GM10248 (cell line): ENCODE data around the gene BRAP.
"Not testable (repeated sequence)": the region's sequence is repeated elsewhere in the genome, so short reads cannot be mapped to it uniquely, and the experiment has no call there.

Source experiments
- CTCF ChIA-PET: fragments of 300-600 bp; sonication (Branson Sonifier 250); formaldehyde crosslinking; extraction: SDS; loops from one replicate; lab custom pipeline; 2021; ENCODE audit warnings: antibody characterized with exemption; lab: Yijun Ruan, JAX
- POLR2A ChIA-PET: fragments of 350-650 bp; sonication (Branson Sonifier 250); formaldehyde crosslinking; extraction: SDS; loops from one replicate; lab custom pipeline; 2020; ENCODE audit warnings: antibody characterized with exemption; lab: Yijun Ruan, JAX
- DNase-seq: peaks from one replicate; pipeline ENCODE4 v3.0.0; 2012; ENCODE audit errors: extremely low spot score
- TF ChIP-seq, protein P1 (sequence below): IDR thresholded peaks from 2 replicates; pipeline ENCODE4 v1.5.1; 2012; ENCODE audit warnings: mild to moderate bottlenecking, low read depth; ENCODE audit errors: extremely low read depth, missing control alignments, control extremely low read depth

Gene BRAP

DNA sequence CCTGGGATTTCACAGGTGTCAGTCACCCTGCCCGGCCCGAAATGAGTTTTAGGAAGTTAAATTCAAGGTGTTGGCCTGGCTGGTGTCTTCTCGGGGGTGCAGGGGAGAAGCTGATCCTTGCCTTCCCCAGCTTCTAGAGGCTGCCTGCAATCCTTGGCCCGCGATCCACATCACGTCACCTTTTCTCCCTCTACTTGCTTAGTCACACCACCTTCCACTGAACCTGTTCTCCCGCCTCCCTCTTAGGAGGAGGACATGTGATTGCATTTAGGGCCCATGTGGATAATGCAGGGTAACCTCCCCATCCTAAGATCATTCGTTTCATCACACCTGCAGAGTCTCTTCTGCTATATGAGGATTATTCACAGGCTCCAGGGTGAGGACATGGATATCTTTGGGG is 61.2 kb downstream of the BRAP start:
- ChIA-PET CTCF (no interaction called here), POLR2A (no interaction called here)
- TF ChIP-seq, protein P1, sequence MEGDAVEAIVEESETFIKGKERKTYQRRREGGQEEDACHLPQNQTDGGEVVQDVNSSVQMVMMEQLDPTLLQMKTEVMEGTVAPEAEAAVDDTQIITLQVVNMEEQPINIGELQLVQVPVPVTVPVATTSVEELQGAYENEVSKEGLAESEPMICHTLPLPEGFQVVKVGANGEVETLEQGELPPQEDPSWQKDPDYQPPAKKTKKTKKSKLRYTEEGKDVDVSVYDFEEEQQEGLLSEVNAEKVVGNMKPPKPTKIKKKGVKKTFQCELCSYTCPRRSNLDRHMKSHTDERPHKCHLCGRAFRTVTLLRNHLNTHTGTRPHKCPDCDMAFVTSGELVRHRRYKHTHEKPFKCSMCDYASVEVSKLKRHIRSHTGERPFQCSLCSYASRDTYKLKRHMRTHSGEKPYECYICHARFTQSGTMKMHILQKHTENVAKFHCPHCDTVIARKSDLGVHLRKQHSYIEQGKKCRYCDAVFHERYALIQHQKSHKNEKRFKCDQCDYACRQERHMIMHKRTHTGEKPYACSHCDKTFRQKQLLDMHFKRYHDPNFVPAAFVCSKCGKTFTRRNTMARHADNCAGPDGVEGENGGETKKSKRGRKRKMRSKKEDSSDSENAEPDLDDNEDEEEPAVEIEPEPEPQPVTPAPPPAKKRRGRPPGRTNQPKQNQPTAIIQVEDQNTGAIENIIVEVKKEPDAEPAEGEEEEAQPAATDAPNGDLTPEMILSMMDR, result no peak

DNA sequence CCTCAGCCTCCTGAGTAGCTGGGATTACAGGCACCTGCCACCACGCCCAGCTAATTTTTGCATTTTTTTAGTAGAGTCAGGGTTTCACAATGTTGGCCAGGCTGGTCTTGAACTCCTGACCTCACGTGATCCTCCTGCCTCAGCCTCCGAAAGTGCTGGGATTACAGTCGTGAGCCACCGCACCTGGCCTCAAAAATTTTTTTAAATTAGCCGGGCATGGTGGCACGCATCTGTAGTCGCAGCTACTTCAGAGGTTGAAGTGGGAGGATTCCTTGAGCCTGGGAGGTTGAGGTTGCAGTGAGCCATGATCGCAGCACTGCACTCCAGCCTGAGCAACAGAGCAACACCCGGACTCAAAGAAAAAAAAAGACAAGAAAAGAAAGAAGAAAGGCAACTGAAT is 67.9 kb downstream of the BRAP start:
- DNase-seq, CTCF ChIA-PET: not testable (repeated sequence)
- POLR2A ChIA-PET, result interaction anchor here (0.7 kb wide), 1 partner anchor 23 kb away, joined by 4 read pairs; no protein-coding TSS in a partner anchor

More for the DNA sequence above, 61.2 kb downstream of the BRAP start:
- DNase-seq, result no peak

DNA sequence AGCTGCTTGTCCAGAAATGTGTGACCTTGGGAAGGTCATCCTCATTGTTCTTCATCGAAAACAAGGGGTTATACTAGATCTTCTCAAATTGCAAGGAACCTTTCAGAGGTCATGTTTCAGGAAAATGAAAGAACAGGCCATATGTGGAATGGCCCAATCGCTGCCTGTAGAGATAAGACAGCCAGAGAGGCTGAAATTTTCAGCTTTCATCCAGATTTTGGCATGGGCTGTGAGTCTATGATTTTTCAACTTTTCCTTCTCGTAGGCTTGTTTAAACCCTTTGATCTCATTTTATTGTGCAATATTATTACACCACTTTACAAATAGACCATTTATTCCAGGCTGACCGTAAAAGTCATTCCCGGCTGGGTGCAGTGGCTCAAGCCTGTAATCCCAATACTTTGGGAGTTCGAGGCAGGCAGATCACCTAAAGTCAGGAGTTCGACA is 69.6 kb downstream of the BRAP start:
- POLR2A ChIA-PET, result no interaction called here
- TF ChIP-seq, protein P1, result no peak
- CTCF ChIA-PET, result no interaction called here
- no peak for DNase-seq

DNA sequence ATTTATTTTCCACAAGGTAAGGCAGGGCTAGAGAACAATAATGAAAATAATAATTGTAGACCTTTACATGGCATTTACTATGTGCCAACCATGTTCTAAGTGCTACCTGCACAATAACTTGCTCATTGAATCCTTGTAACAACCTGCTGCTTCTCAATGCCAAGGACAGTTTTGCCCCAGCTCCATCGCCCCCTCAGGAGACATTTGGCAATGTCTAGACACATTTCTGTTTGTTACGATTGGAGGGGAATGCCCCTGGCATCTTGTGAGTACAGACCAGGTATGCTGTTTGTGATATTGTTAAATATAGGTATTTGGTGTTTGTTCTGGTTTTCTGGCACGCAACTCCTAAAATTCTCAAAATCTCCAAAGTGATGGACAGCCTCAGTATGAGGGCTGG is 78.5 kb downstream of the BRAP start:
- CTCF ChIA-PET, result no interaction called here
- TF ChIP-seq, protein P1, result no peak
- POLR2A ChIA-PET, result no interaction called here
- no peak for DNase-seq

DNA sequence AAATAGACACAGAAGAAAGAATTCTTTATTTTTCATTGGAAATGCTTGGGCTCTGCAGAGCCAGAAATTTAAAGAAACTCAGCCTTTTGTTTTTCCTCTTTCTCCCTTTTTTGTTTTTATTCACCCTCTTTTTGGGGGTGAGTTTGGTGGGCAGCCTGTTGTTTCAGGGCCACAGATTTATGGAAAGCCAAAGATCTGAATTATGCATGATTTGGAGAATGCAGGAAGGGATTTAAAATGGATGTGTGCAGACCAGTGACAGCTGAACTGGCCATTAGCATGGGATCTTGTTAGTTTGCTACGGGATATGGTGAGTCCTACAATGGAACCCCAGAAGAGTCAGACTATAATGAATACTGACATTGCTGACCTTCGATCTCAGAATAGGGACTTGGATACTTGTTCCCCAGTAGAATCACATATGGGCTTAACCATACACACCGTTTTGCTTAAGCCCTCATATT is 79.0 kb downstream of the BRAP start:
- no peak for DNase-seq
- CTCF ChIA-PET, result interaction anchor here (1.6 kb wide), 1 partner anchor 24 kb away, joined by 3 read pairs; no protein-coding TSS in a partner anchor
- TF ChIP-seq, protein P1, result no peak
- POLR2A ChIA-PET, result no interaction called here

DNA sequence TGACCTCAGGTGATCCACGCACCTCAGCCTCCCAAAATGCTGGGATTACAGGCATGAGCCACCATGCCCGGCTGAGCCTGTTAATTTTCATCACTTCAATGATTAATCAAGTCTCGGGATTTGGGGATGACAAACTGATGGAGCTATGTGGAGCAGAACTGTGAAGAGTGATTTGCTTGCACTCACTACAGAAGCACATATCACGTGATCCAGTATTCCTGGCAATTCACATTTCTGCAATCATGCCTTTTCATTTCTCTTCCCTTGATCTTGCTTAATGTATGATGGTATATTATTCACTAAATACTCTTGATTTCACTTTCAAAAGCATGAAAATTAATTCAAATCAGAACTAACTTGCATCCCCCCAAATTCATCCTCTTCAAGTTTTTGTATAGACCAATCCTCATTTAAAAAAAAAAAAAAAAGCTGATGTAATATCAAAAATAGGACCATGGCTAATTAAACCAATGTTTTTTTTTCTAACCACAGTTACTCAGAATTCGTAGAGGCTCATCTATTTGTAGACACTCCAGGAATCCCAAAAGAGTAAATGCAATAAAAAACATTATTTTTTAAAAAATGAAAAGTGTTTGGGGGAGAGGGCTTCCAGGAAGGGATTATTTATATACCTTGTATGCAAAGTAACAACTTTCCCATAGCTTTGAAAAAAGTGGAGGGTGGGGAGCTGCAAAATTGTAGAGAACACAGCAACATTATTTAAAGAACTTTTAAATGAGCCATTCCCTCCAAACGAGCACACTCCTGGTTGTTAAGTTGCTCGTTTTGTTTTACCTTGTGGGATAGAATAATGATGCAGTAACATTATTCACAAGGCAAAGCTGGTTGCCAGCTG is 79.6 kb downstream of the BRAP start:
- ChIA-PET POLR2A (no interaction called here), CTCF (interaction anchor here (0.9 to 1.6 kb wide), 2 partner anchors 21 to 25 kb away, joined by 3 read pairs; no protein-coding TSS in a partner anchor)
- TF ChIP-seq, protein P1, result no peak
- no peak for DNase-seq

DNA sequence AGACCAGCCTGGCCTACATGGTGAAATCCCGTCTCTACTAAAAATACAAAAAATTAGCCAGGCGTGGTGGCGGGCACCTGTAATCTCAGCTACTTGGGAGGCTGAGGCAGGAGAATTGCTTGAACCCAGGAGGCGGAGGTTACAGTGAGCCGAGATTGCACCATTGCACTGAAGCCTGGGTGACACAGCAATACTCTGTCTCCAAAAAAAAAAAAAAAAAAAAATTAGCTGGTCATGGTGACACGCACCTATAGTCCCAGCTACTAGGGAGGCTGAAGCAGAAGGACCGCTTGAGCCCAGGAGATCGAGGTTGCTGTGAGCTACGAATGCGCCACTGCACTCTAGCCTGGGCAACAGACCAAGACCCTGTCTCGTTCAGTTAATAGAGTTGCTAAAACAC is 82.9 kb downstream of the BRAP start:
- DNase-seq, POLR2A ChIA-PET: not testable (repeated sequence)
- CTCF ChIA-PET, result interaction anchor here (0.7 to 1.6 kb wide), 2 partner anchors 73 to 151 kb away, joined by 4 read pairs; no protein-coding TSS in a partner anchor
